GM18498 (cell line): ENCODE data around the gene INA.
A peak's percentile ranks its signal among the peaks of the same experiment; 100 is the strongest.
"Not testable (repeated sequence)": the region's sequence is repeated elsewhere in the genome, so short reads cannot be mapped to it uniquely, and the experiment has no call there.

Experiments
- ATAC-seq: cut with Tn5 transposase; IDR thresholded peaks from one replicate; pipeline ENCODE4 v1.9.1; 2021; ENCODE audit warnings: mild to moderate bottlenecking, moderate library complexity; ENCODE audit not compliant: unreplicated experiment

INA gene

GRCh38 chr10:103276896-103277712 lies at the start of gene INA:
TSS of gene INA (plus strand) at chr10:103277138. CDS start at chr10:103277212, 74 bp downstream.
- no peak for ATAC-seq

- ATAC-seq, result no peak
Observed at GRCh38 chr10:103227416-103227815, 49.5 kb upstream of the INA start.

- ATAC-seq, result no peak
Observed at GRCh38 chr10:103231047-103231551, 45.8 kb upstream of the INA start.

GRCh38 chr10:103232131-103232673 lies 44.7 kb upstream of the INA start:
- no peak for ATAC-seq

GRCh38 chr10:103232772-103233488 lies 44.0 kb upstream of the INA start:
- ATAC-seq, result no peak

GRCh38 chr10:103235775-103236174 lies 41.2 kb upstream of the INA start:
- ATAC-seq, result no peak

GRCh38 chr10:103238506-103239252 lies 38.3 kb upstream of the INA start:
- no peak for ATAC-seq

GRCh38 chr10:103241262-103242011 lies 35.5 kb upstream of the INA start:
- no peak for ATAC-seq

GRCh38 chr10:103244666-103245271 lies 32.2 kb upstream of the INA start:
- ATAC-seq, result peak; percentile 41

- not testable (repeated sequence) for ATAC-seq
Observed at GRCh38 chr10:103245587-103245986, 31.4 kb upstream of the INA start, which contains the start of gene RPEL1. TSS of gene RPEL1 (plus strand) at chr10:103245887. CDS start at chr10:103245997, 110 bp downstream.

- no peak for ATAC-seq
Observed at GRCh38 chr10:103246324-103246723, 30.6 kb upstream of the INA start.

GRCh38 chr10:103254113-103254512 lies 22.8 kb upstream of the INA start:
- no peak for ATAC-seq

GRCh38 chr10:103254538-103255325 lies 22.2 kb upstream of the INA start:
- ATAC-seq, result no peak

- no peak for ATAC-seq
Observed at GRCh38 chr10:103256613-103257012, 20.3 kb upstream of the INA start.

GRCh38 chr10:103257812-103258211 lies 19.1 kb upstream of the INA start:
- ATAC-seq, result no peak

GRCh38 chr10:103258928-103259327 lies 18.0 kb upstream of the INA start:
- not testable (repeated sequence) for ATAC-seq

GRCh38 chr10:103259989-103260388 lies 16.9 kb upstream of the INA start:
- ATAC-seq, result no peak

GRCh38 chr10:103262229-103262628 lies 14.7 kb upstream of the INA start:
- ATAC-seq, result no peak
